HG02852 (cell line): Measurements from ENCODE around the gene MYL6.

Experiments
- ATAC-seq: cut with Tn5 transposase; IDR thresholded peaks from one replicate; pipeline ENCODE4 v1.9.1; 2021; ENCODE audit warnings: mild to moderate bottlenecking, moderate library complexity; ENCODE audit not compliant: unreplicated experiment

The MYL6 gene

GRCh38 chr12:56129206-56129941, 28.8 kb upstream of the MYL6 start:
- peak; percentile 26 for ATAC-seq

GRCh38 chr12:56129942-56130495, 28.1 kb upstream of the MYL6 start:
- no peak for ATAC-seq

- ATAC-seq = no peak
Observed at GRCh38 chr12:56130876-56131275, 27.3 kb upstream of the MYL6 start.

GRCh38 chr12:56134897-56135296, 23.3 kb upstream of the MYL6 start:
- no peak for ATAC-seq

GRCh38 chr12:56137853-56138571, 20.1 kb upstream of the MYL6 start:
- ATAC-seq = no peak

GRCh38 chr12:56141946-56142784, 16.0 kb upstream of the MYL6 start:
- ATAC-seq = no peak

- no peak for ATAC-seq
Observed at GRCh38 chr12:56143217-56143616, 14.9 kb upstream of the MYL6 start.

GRCh38 chr12:56143870-56144269, 14.3 kb upstream of the MYL6 start:
- no peak for ATAC-seq

GRCh38 chr12:56145217-56145616, 12.9 kb upstream of the MYL6 start:
- ATAC-seq = no peak

- no peak for ATAC-seq
Observed at GRCh38 chr12:56146492-56147460, 11.4 kb upstream of the MYL6 start.

- no peak for ATAC-seq
Observed at GRCh38 chr12:56150563-56150962, 7.6 kb upstream of the MYL6 start.

GRCh38 chr12:56151672-56152131, 6.5 kb upstream of the MYL6 start:
- ATAC-seq = peak; percentile 37

- ATAC-seq = peak; percentile 91
Observed at GRCh38 chr12:56152132-56152755, 5.9 kb upstream of the MYL6 start, which contains the start of gene MYL6B. TSS of gene MYL6B (plus strand) at chr12:56152587. CDS start at chr12:56153919, 1,332 bp downstream.

- no peak for ATAC-seq
Observed at GRCh38 chr12:56152756-56153677, 5.1 kb upstream of the MYL6 start.

- ATAC-seq = no peak
Observed at GRCh38 chr12:56153678-56154065, 4.5 kb upstream of the MYL6 start.

GRCh38 chr12:56154246-56154771, 3.9 kb upstream of the MYL6 start:
- no peak for ATAC-seq

GRCh38 chr12:56154818-56155217, 3.3 kb upstream of the MYL6 start:
- ATAC-seq = no peak

- ATAC-seq = no peak
Observed at GRCh38 chr12:56155256-56155845, 2.8 kb upstream of the MYL6 start.
